ENCODE measurements around the gene OAT.
A peak's percentile ranks its signal among the peaks of the same experiment; 100 is the strongest.

Gene OAT

GRCh38 chr10:124386186-124387077 is 32.3 kb downstream of the OAT start:
- 91% methylated on average over 19 of the region's 21 CpGs for WGBS
- Histone ChIP-seq H3K23ac (ENCODE audit: low read length in 2 of 2) (no peak overlapping the region), H3K4ac (ENCODE audit: low read depth in 1 of 2, low read length in 2 of 2) (peak overlapping the region in 1 of 2 experiments; percentile 65), H3K9me3 (ENCODE audit: control insufficient read depth, low read length) (no peaks in the 10 kb centered on the region), H3K14ac (ENCODE audit: low read length in 2 of 2) (no peak overlapping the region), H4K8ac (ENCODE audit: low read length) (no peak overlapping the region), H4K91ac (ENCODE audit: low read length) (peak overlapping the region; percentile 37), H2BK15ac (ENCODE audit: low read depth, poor library complexity, severe bottlenecking) (peak overlapping the region; percentile 54), H2BK5ac (ENCODE audit: low read depth, low read length, poor library complexity, severe bottlenecking) (no peak overlapping the region), H3K79me1 (replicated peaks; ENCODE audit: low read length, poor library complexity, severe bottlenecking) (no peaks in the 10 kb centered on the region), H2BK120ac (ENCODE audit: low read depth, low read length) (no peak overlapping the region), H3K9ac (ENCODE audit: low read length) (no peak overlapping the region), H3K18ac (ENCODE audit: low read depth in 1 of 2, low read length in 2 of 2) (peak overlapping the region in 1 of 2 experiments; percentile 25), H3K4me3 (ENCODE audit: insufficient read depth in 1 of 2, low read depth in 1 of 2, low read length in 2 of 2) (no peak overlapping the region), H2AFZ (ENCODE audit: low read depth, low read length) (no peak overlapping the region), H2BK12ac (ENCODE audit: low read length in 2 of 2) (peak overlapping the region; percentile 12 to 52), H2AK5ac (ENCODE audit: low read length, severe bottlenecking) (no peak overlapping the region), H3K4me1 (ENCODE audit: control insufficient read depth, insufficient read depth, low read depth, low read length) (peaks cover 15% of the 10 kb centered on the region), H3K36me3 (ENCODE audit: control insufficient read depth in 1 of 2, insufficient read depth in 2 of 2, low read depth in 1 of 2, low read length in 2 of 2) (no peaks in the 10 kb centered on the region), H3K4me2 (ENCODE audit: low read length, poor library complexity, severe bottlenecking) (no peak overlapping the region), H3K27me3 (ENCODE audit: control insufficient read depth in 1 of 2, insufficient read depth in 1 of 2, low read length in 2 of 2) (peaks cover 0 to 24% of the 10 kb centered on the region in 2 experiments), H3K27ac (ENCODE audit: low read length, poor library complexity, severe bottlenecking) (no peak overlapping the region)
- no peak for DNase-seq

GRCh38 chr10:124385627-124386185 is 33.0 kb downstream of the OAT start:
- Histone ChIP-seq H3K9ac (ENCODE audit: low read length) (no peak overlapping the region), H3K9me3 (ENCODE audit: control insufficient read depth, low read length) (no peaks in the 10 kb centered on the region), H3K4ac (ENCODE audit: low read depth in 1 of 2, low read length in 2 of 2) (peak overlapping the region in 1 of 2 experiments; percentile 65), H3K4me2 (ENCODE audit: low read length, poor library complexity, severe bottlenecking) (no peak overlapping the region), H2BK5ac (ENCODE audit: low read depth, low read length, poor library complexity, severe bottlenecking) (no peak overlapping the region), H2BK120ac (ENCODE audit: low read depth, low read length) (no peak overlapping the region), H2BK15ac (ENCODE audit: low read depth, poor library complexity, severe bottlenecking) (peak overlapping the region; percentile 54), H2BK12ac (ENCODE audit: low read length in 2 of 2) (no peak overlapping the region), H3K27ac (ENCODE audit: low read length, poor library complexity, severe bottlenecking) (no peak overlapping the region), H3K14ac (ENCODE audit: low read length in 2 of 2) (peak overlapping the region in 1 of 2 experiments; percentile 49), H3K18ac (ENCODE audit: low read depth in 1 of 2, low read length in 2 of 2) (peak overlapping the region; percentile 8 to 59), H3K23ac (ENCODE audit: low read length in 2 of 2) (no peak overlapping the region), H3K79me1 (replicated peaks; ENCODE audit: low read length, poor library complexity, severe bottlenecking) (no peaks in the 10 kb centered on the region), H2AFZ (ENCODE audit: low read depth, low read length) (no peak overlapping the region), H3K4me1 (ENCODE audit: control insufficient read depth, insufficient read depth, low read depth, low read length) (peaks cover 20% of the 10 kb centered on the region), H3K27me3 (ENCODE audit: control insufficient read depth in 1 of 2, insufficient read depth in 1 of 2, low read length in 2 of 2) (peaks cover 0 to 32% of the 10 kb centered on the region in 2 experiments), H2AK5ac (ENCODE audit: low read length, severe bottlenecking) (no peak overlapping the region), H4K8ac (ENCODE audit: low read length) (no peak overlapping the region), H3K4me3 (ENCODE audit: insufficient read depth in 1 of 2, low read depth in 1 of 2, low read length in 2 of 2) (no peak overlapping the region), H4K91ac (ENCODE audit: low read length) (peak overlapping the region; percentile 2), H3K36me3 (ENCODE audit: control insufficient read depth in 1 of 2, insufficient read depth in 2 of 2, low read depth in 1 of 2, low read length in 2 of 2) (no peaks in the 10 kb centered on the region)
- DNase-seq: no peak
- 92% methylated on average over 12 of the region's 12 CpGs for WGBS

GRCh38 chr10:124384591-124385190 is 34.0 kb downstream of the OAT start:
- H3K23ac ChIP-seq (ENCODE audit: low read length in 2 of 2): no peak overlapping the region
- no peak overlapping the region for H2BK15ac ChIP-seq (ENCODE audit: low read depth, poor library complexity, severe bottlenecking)
- H2BK120ac ChIP-seq (ENCODE audit: low read depth, low read length): no peak overlapping the region
- no peak overlapping the region for H3K4me3 ChIP-seq (ENCODE audit: insufficient read depth in 1 of 2, low read depth in 1 of 2, low read length in 2 of 2)
- no peaks in the 10 kb centered on the region for H3K36me3 ChIP-seq (ENCODE audit: control insufficient read depth in 1 of 2, insufficient read depth in 2 of 2, low read depth in 1 of 2, low read length in 2 of 2)
- H2AK5ac ChIP-seq (ENCODE audit: low read length, severe bottlenecking): peak overlapping the region; percentile 27
- 88% methylated on average over 7 of the region's 7 CpGs for WGBS
- H3K18ac ChIP-seq (ENCODE audit: low read depth in 1 of 2, low read length in 2 of 2): peak overlapping the region; percentile 6 to 47
- H3K14ac ChIP-seq (ENCODE audit: low read length in 2 of 2): peak overlapping the region in 1 of 2 experiments; percentile 14
- peak overlapping the region; percentile 15 to 59 for H2BK12ac ChIP-seq (ENCODE audit: low read length in 2 of 2)
- no peak overlapping the region for H2BK5ac ChIP-seq (ENCODE audit: low read depth, low read length, poor library complexity, severe bottlenecking)
- no peak overlapping the region for H3K4me2 ChIP-seq (ENCODE audit: low read length, poor library complexity, severe bottlenecking)
- no peak for DNase-seq
- no peaks in the 10 kb centered on the region for H3K79me1 ChIP-seq (replicated peaks; ENCODE audit: low read length, poor library complexity, severe bottlenecking)
- no peak overlapping the region for H3K4ac ChIP-seq (ENCODE audit: low read depth in 1 of 2, low read length in 2 of 2)
- no peaks in the 10 kb centered on the region for H3K9me3 ChIP-seq (ENCODE audit: control insufficient read depth, low read length)
- H4K8ac ChIP-seq (ENCODE audit: low read length): no peak overlapping the region
- H2AFZ ChIP-seq (ENCODE audit: low read depth, low read length): no peak overlapping the region
- H3K27me3 ChIP-seq (ENCODE audit: control insufficient read depth in 1 of 2, insufficient read depth in 1 of 2, low read length in 2 of 2): peaks cover 0 to 37% of the 10 kb centered on the region in 2 experiments
- peaks cover 22% of the 10 kb centered on the region for H3K4me1 ChIP-seq (ENCODE audit: control insufficient read depth, insufficient read depth, low read depth, low read length)
- peak overlapping the region; percentile 82 for H4K91ac ChIP-seq (ENCODE audit: low read length)
- no peak overlapping the region for H3K9ac ChIP-seq (ENCODE audit: low read length)
- no peak overlapping the region for H3K27ac ChIP-seq (ENCODE audit: low read length, poor library complexity, severe bottlenecking)

- Histone ChIP-seq H3K4me2 (ENCODE audit: low read length, poor library complexity, severe bottlenecking) (no peak overlapping the region), H3K27ac (ENCODE audit: low read length, poor library complexity, severe bottlenecking) (no peak overlapping the region), H2BK120ac (ENCODE audit: low read depth, low read length) (no peak overlapping the region), H3K4me1 (ENCODE audit: control insufficient read depth, insufficient read depth, low read depth, low read length) (peaks cover 23% of the 10 kb centered on the region), H2BK12ac (ENCODE audit: low read length in 2 of 2) (peak overlapping the region in 1 of 2 experiments; percentile 59), H2BK5ac (ENCODE audit: low read depth, low read length, poor library complexity, severe bottlenecking) (no peak overlapping the region), H4K91ac (ENCODE audit: low read length) (no peak overlapping the region), H2BK15ac (ENCODE audit: low read depth, poor library complexity, severe bottlenecking) (no peak overlapping the region), H3K79me1 (replicated peaks; ENCODE audit: low read length, poor library complexity, severe bottlenecking) (no peaks in the 10 kb centered on the region), H3K4ac (ENCODE audit: low read depth in 1 of 2, low read length in 2 of 2) (no peak overlapping the region), H4K8ac (ENCODE audit: low read length) (no peak overlapping the region), H2AK5ac (ENCODE audit: low read length, severe bottlenecking) (no peak overlapping the region), H3K9me3 (ENCODE audit: control insufficient read depth, low read length) (no peaks in the 10 kb centered on the region), H3K18ac (ENCODE audit: low read depth in 1 of 2, low read length in 2 of 2) (no peak overlapping the region), H3K4me3 (ENCODE audit: insufficient read depth in 1 of 2, low read depth in 1 of 2, low read length in 2 of 2) (no peak overlapping the region), H3K14ac (ENCODE audit: low read length in 2 of 2) (no peak overlapping the region), H3K9ac (ENCODE audit: low read length) (no peak overlapping the region), H3K23ac (ENCODE audit: low read length in 2 of 2) (no peak overlapping the region), H3K36me3 (ENCODE audit: control insufficient read depth in 1 of 2, insufficient read depth in 2 of 2, low read depth in 1 of 2, low read length in 2 of 2) (no peaks in the 10 kb centered on the region), H2AFZ (ENCODE audit: low read depth, low read length) (no peak overlapping the region), H3K27me3 (ENCODE audit: control insufficient read depth in 1 of 2, insufficient read depth in 1 of 2, low read length in 2 of 2) (peaks cover 0 to 39% of the 10 kb centered on the region in 2 experiments)
- DNase-seq: no peak
- 89% methylated on average over 4 of the region's 4 CpGs for WGBS
Observed at GRCh38 chr10:124384172-124384571, 34.6 kb downstream of the OAT start.

Data from mesenchymal stem cell (in vitro differentiated cells and primary cell).